GM19467 (cell line): ENCODE results near the gene EFNA2.

Experiments
- ATAC-seq: cut with Tn5 transposase; IDR thresholded peaks from one replicate; pipeline ENCODE4 v1.9.1; 2021; ENCODE audit warnings: mild to moderate bottlenecking, moderate library complexity; ENCODE audit not compliant: unreplicated experiment

EFNA2 gene

DNA sequence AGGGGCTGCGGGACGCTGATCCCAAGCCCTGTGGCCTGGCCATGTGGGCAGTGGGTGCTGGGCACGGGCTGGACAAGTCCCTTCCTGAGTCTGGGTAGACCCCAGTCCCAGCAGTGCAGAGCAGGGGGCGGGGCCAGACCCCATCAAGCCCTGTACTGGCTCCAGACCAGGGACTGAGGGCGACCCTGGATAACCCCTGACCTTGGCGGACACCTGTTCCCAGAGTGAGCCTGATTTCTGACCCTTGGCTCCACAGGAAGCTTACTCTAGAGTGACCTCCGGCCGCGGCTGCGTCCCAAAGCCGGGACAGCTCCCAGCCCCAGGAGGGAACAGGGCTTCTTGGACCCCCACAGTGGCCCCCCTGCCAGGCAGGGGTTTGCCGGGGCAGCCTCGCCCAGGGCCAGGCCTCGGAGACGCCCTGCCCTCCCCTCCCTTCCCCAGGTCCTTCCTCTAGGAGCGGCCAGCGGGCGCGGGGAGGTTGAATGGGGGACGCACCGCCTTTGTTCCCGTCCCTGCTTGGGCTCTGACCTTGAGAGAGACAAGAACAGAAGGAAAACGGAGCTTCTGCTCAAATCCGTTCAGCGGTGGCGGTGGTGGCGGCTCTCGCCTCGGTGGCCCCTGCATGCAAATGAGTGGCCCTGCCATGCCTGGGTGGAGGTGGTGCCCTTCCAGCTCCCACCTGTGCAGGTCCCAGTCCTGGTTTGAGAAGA lies 2.3 kb upstream of the EFNA2 start:
- ATAC-seq, result no peak

DNA sequence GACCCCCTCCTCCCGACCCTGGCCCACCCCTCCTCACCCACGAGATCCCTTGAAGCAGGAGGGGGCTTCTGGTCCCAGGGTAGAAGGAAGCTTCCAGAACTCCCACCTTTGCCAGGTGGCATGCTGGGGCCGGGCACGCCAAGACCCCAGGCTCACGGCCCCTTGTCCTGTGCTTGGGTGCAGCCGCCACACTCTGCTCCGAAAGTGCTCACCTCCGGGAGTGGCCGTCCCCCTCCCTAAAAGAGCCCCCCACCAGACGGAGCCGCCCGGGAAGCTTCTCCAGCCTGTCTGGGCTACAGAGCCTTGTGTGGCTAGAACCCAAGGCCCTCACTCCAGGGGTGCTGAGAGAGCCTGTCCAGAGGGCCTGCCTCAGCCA lies 1.8 kb upstream of the EFNA2 start:
- ATAC-seq, result no peak

- ATAC-seq, result no peak
Measured at GRCh38 chr19:1284293-1284978, 1.2 kb upstream of the EFNA2 start.

DNA sequence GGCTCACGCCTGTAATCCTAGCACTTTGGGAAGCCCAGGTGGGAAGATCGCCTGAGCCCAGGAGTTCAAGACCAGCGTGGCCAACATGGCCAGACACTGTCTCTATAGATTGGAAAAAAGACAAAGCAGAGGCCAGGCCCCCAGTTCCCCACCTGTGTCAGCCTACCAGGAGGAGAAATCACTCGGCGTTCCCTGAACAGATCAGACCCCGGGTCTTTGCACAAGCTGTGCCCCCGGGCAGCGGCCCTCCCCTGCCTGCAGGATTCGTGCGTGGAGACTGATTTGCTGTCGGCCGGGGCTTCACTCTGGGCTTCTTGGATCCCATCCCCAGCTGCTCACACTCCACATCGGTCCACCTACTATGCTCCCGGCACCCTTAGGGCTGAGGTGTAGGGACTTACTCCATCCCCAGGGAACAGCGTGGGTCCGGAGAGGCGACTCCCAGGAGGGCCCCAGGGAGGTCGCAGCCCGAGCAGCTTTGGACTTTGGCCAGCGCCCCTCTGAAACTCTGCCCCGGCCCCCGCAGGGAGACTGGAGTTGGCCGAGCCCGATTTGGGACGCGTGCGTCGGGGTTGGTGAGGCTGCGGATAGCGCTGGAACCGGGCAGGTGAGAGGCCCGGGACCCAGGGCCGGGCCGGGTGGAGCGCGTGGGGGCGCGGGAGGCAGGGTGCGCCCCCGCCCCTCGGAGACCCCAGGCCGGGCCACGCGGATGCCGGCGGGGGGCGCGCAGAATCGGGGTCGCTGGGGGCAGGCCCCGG lies 515 bp upstream of the EFNA2 start:
- ATAC-seq, result no peak

DNA sequence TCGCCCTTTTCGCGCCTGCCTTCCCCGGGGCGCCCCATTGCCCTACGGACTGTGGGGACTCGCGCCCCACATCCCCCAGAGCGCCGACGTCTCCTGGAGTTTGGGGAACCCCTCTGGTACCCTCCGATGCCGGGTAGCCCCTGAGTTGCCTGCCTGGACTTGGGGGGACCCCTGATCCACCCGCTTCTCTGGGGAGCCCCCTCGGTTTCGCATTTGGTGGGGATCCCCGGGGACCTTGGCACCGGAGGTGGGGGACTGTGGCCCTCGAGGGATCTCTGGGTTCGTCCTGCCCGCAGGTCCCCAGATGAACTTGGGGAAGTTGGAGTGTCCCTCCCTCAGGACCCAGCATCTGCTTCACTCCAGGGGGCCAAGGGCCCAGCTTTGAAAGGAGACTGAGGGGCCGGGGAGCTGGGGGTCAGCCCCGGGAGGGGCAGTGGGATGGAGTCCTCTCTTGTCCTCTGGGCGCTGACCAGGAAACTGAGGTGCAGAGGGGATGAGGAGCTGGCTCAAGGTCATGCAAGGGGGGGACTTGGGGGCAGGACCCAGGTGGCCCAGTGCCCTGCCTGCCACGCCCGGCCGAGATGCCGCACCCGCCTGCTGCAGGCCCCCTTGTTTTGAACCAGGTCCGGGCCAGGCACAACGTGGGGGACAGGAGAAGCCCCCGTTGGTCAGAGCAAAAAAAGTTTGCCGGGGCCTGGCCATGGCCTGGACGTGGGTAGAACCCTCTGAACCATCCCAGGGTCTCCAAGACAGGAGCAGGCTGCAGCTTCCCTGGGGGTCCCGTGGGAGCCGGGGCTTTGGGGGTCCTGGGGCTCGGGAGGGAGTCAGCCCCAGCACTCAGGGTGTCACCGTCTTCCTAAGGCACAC lies 1.0 kb downstream of the EFNA2 start:
- ATAC-seq, result no peak

DNA sequence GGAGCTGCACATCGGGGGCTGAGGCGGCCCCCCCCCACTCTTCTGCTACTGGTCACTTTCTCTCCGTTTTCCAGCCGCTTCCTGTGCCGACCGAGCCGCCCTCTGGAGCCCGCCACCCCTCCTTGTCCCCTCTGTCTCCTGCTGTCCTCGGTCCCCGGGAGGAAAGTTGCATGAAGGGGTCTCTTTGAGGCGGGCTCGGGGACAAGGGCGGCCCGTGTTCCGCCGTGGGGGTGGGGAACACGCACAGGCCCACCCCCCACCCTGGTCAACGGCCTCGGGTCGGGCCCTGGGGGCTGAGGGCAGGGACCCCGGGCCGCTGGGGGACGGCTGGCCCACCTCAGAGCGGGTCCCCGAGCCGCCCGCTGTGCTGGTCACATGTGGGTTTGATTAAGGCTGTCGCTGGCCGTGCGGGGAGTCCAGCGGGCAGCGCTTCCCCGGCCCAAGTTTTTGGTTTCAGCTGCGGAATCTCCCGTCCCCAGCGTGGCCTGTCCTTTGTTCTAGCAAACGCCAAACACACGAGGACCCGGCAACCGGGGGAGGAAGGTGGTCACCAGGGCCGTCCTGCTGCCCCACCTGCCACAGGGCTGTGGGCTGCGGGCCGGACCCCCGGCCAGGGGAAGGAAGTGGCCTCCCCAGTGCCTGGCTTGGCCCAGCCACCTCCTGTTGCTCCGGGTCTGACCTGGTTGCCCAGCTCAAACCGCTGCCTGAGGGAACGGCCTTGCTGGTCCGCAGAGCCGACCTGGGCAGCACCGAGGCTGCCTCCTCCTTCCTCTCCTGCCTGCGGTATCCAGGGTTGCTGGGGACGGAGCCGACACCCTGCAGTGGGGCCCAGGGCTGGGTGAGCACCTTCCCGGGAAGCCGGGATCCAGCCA lies 1.9 kb downstream of the EFNA2 start:
- no peak for ATAC-seq

DNA sequence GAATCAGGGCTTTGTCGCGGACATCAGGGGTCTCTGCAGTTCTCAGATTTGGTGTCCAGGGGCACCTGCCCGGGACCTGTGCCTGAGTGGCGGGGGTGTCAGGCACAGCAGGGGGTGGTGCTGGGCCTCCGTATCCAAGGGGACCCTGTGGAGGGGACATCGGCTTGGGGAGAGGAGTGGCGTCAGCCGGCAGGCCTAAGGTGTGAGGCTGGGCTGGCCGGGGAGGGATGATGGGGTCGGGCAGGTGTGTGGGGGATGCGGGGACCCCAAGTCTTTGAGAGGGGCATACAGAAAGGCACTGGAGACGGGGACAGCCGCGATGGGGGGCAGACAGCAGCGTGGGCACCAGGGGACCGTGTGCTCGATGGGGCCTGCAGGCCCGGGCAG lies 2.5 kb downstream of the EFNA2 start:
- ATAC-seq, result no peak

- ATAC-seq, result no peak
Measured at GRCh38 chr19:1288833-1289685, 3.4 kb downstream of the EFNA2 start.

GRCh38 chr19:1289686-1290025 lies 4.0 kb downstream of the EFNA2 start:
- no peak for ATAC-seq

GRCh38 chr19:1290196-1290702 lies 4.6 kb downstream of the EFNA2 start:
- ATAC-seq, result no peak

- ATAC-seq, result no peak
Measured at GRCh38 chr19:1290703-1291651, 5.3 kb downstream of the EFNA2 start.

DNA sequence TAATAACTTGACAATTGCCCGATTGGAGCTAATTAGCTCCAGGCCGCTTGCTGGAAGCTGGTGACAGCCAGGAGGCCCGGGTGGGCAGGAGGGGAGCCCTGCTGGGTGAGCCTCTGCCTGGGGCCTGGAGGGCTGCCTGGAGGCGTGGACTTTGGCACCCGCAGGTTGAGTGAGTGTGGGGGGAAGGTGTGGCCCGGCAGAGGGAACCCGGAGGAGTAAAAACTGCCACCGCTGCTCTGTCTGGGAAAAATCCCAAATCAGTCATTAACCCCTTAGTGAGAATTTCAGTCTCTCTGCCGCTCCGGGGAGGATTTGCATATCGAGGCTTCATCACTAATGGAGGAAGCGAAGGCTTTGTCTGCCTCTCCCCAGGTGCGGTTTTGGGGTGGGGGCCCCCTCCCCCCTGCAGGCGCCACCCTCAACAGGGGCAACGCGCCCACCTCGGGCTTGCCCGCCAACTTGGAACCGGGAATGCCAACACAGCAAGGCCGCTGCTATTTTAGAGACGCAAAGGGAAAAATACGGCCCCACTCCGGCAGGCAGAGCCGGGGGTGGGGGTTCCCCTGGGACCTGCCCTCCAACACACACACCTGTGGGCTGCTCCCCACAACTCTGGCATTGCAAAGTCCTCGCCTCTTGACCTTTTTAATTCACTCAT lies 6.2 kb downstream of the EFNA2 start:
- ATAC-seq, result no peak

GRCh38 chr19:1292419-1293151 lies 6.9 kb downstream of the EFNA2 start:
- ATAC-seq, result no peak

DNA sequence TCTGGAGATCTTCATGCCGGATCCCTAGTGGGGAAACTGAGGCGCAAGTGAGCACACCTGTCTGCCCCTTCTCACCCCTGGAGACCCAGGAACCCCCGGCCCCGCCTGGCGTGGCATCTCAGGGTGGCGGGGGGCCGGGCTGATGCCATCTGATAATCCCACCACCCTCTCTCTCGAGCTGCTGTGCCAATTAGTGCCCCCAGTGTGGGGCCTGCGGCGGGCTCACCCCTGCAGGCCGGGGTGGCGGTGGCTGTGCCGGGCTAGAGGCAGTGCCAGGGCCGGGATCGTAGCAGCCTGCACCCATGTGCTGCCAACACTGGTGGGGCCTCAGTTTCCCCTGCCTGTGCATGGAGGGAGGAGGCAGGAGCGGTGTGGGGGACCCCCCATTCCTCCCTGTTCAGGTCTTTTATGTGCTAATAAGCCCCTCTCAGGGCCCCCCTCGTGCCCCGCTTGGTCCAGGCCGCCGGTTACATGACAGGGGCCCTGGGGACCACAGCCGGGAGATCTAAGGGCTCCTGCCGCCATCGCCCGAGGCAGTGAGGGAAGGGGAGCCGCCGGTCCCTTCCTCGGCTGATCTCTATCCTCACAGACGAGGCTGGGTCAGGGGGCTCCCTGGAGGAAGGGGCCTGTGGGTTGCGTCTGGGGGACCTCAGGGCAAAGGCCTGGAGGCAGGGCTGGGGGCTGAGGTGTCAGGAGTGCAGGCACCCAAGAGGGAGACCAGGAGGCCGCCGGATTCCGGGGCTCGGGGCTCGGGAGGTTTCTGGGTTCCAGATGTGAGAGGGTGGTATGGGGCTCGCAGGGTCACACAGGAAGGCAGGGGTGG lies 8.3 kb downstream of the EFNA2 start:
- no peak for ATAC-seq

DNA sequence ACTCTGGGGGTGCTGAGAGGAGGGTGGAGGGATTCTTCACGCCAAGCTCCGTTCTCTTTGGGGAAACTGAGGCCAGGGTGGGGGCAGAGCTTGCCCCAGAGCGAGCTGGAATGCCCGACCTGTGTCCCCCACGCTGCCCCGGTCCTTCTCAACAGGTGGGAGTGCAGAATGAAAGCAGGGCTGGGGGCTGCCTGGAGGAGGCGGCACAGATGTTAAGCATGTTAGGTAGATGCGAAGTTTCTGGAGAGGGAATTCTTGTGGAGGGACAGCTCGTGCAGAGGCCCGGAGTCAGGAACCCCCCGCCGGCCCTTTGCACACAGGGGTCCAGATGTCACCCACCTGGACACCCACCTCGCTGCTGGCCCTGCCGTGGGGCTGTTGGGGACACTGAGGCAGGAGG lies 9.0 kb downstream of the EFNA2 start:
- ATAC-seq, result no peak
